ENCODE data around the gene ZBTB7C.

GRCh38 chr18:48161911-48162698 lies 247.1 kb downstream of the ZBTB7C start:
- TF ChIP-seq RFX5 (IDR thresholded peaks at IDR 0.05; ENCODE audit: borderline replicate concordance, low read depth, low read length) (no peak), CEBPB (IDR thresholded peaks at IDR 0.05; ENCODE audit: low read depth, low read length) (no peak), CTCF (IDR thresholded peaks at IDR 0.05; ENCODE audit: control extremely low read depth in 1 of 3, insufficient read depth in 1 of 3, low read depth in 1 of 3, low read length in 3 of 3) (no peak), EP300 (IDR thresholded peaks at IDR 0.05; ENCODE audit: borderline replicate concordance in 1 of 2, low read depth in 2 of 2, low read length in 2 of 2) (no peak), POLR2A (IDR thresholded peaks at IDR 0.05; ENCODE audit: control extremely low read depth in 1 of 2, low read depth in 2 of 2, low read length in 2 of 2) (no peak; a peak in 1 of 3 replicates), YY1 (IDR thresholded peaks at IDR 0.05; ENCODE audit: low read depth, low read length) (no peak), TAF1 (IDR thresholded peaks at IDR 0.05; ENCODE audit: low read depth, low read length) (no peak)
